Neuronal stem cell (in vitro differentiated cells): Measurements from ENCODE around the gene RNF114.

Source experiments
- DNase-seq: peaks from one replicate; pipeline ENCODE4 v3.0.0-alpha.2; 2013; ENCODE audit warnings: low spot score
- H2AFZ ChIP-seq: one replicate; pipeline ENCODE4 v1.6.1; 2013; ENCODE audit warnings: mild to moderate bottlenecking, low read length, inconsistent platforms
- H2AK5ac ChIP-seq: 2 replicates; pipeline ENCODE4 v1.6.1; 2013; ENCODE audit warnings: low read depth, mild to moderate bottlenecking, inconsistent platforms, low read length, moderate library complexity, mixed read lengths
- H2BK120ac ChIP-seq: 2 replicates; pipeline ENCODE4 v1.6.1; 2013; ENCODE audit warnings: low read depth, mild to moderate bottlenecking, inconsistent platforms, low read length, moderate library complexity, mixed read lengths
- H2BK12ac ChIP-seq: one replicate; pipeline ENCODE4 v1.6.1; 2013; ENCODE audit warnings: low read length, inconsistent platforms
- H2BK15ac ChIP-seq: 2 replicates; pipeline ENCODE4 v1.6.1; 2013; ENCODE audit warnings: mild to moderate bottlenecking, low read length, inconsistent platforms, mixed read lengths
- H2BK5ac ChIP-seq: one replicate; pipeline ENCODE4 v1.6.1; 2013; ENCODE audit warnings: inconsistent platforms, mild to moderate bottlenecking, low read length, moderate library complexity
- H3K14ac ChIP-seq: one replicate; pipeline ENCODE4 v1.6.1; 2013; ENCODE audit warnings: low read length, inconsistent platforms
- H3K18ac ChIP-seq: 2 replicates; pipeline ENCODE4 v1.6.1; 2013; ENCODE audit warnings: low read length, inconsistent platforms
- H3K23ac ChIP-seq: 2 replicates; pipeline ENCODE4 v1.6.1; 2013; ENCODE audit warnings: low read depth, mild to moderate bottlenecking, mixed read lengths, low read length, inconsistent platforms; ENCODE audit not compliant: poor library complexity
- H3K27ac ChIP-seq: replicated peaks from 3 replicates; pipeline ENCODE4 v1.5.1; 2013; ENCODE audit warnings: low read length, inconsistent platforms
- H3K27me3 ChIP-seq, 3 experiments: 2 replicates each; pipeline ENCODE4 v1.6.1; 2013; ENCODE audit warnings: low read length in 3 of 3, mild to moderate bottlenecking in 2 of 3, inconsistent platforms in 1 of 3, low read depth in 1 of 3, mixed read lengths in 1 of 3, moderate library complexity in 1 of 3; ENCODE audit not compliant: control insufficient read depth in 3 of 3, insufficient read depth in 3 of 3
- H3K36me3 ChIP-seq, 2 donors: replicated peaks in 1 of 2; 2 replicates each; pipeline ENCODE4 v1.6.1; 2013; ENCODE audit warnings: low read length in 2 of 2; ENCODE audit not compliant: control insufficient read depth in 2 of 2, insufficient read depth in 2 of 2
- H3K4ac ChIP-seq: 2 replicates; pipeline ENCODE4 v1.6.1; 2013; ENCODE audit warnings: inconsistent platforms, mild to moderate bottlenecking, low read length, moderate library complexity
- H3K4me1 ChIP-seq, 2 donors: 1 replicate in 1 of 2; 2 replicates in 1 of 2; pipeline ENCODE4 v1.6.1; 2013; ENCODE audit warnings: low read length in 2 of 2, low read depth in 1 of 2; ENCODE audit not compliant: control insufficient read depth in 2 of 2, insufficient read depth in 1 of 2
- H3K4me2 ChIP-seq: one replicate; pipeline ENCODE4 v1.6.1; 2013; ENCODE audit warnings: mild to moderate bottlenecking, low read length, inconsistent platforms; ENCODE audit not compliant: insufficient read depth, poor library complexity, severe bottlenecking
- H3K4me3 ChIP-seq, 2 donors: 2 replicates each; pipeline ENCODE4 v1.5.1; 2013; ENCODE audit warnings: low read length in 2 of 2, mild to moderate bottlenecking in 2 of 2, inconsistent platforms in 1 of 2, moderate library complexity in 1 of 2
- H3K79me1 ChIP-seq: one replicate; pipeline ENCODE4 v1.6.1; 2013; ENCODE audit warnings: low read depth, mild to moderate bottlenecking, inconsistent platforms, low read length, moderate library complexity
- H3K9ac ChIP-seq: one replicate; pipeline ENCODE4 v1.6.1; 2013; ENCODE audit warnings: mild to moderate bottlenecking, low read depth, low read length, inconsistent platforms; ENCODE audit not compliant: poor library complexity
- H3K9me3 ChIP-seq, 2 donors: replicated peaks in 1 of 2; 2 replicates each; pipeline versions ENCODE3 to v1.6.1; 2013; ENCODE audit warnings: low read length in 2 of 2, mild to moderate bottlenecking in 2 of 2, inconsistent platforms in 1 of 2, low read depth in 1 of 2, mixed read lengths in 1 of 2, moderate library complexity in 1 of 2; ENCODE audit not compliant: control insufficient read depth in 2 of 2, insufficient read depth in 1 of 2
- H4K8ac ChIP-seq: one replicate; pipeline ENCODE4 v1.6.1; 2013; ENCODE audit warnings: low read depth, mild to moderate bottlenecking, inconsistent platforms, low read length, moderate library complexity
- H4K91ac ChIP-seq: one replicate; pipeline ENCODE4 v1.6.1; 2013; ENCODE audit warnings: low read length, low read depth, mild to moderate bottlenecking, inconsistent platforms; ENCODE audit not compliant: poor library complexity
- WGBS, 2 donors: extraction: QIAGEN DNeasy Blood & Tissue Kit; methylation state at CpG; one replicate each; pipeline ENCODE4 v1.1.7; 2013; ENCODE audit warnings: missing lambda C conversion rate in 2 of 2, mixed read lengths in 1 of 2; ENCODE audit not compliant: insufficient read length in 2 of 2, insufficient replicate concordance in 1 of 2; ENCODE audit errors: extremely low coverage in 2 of 2; 5-methylcytosine and 5-hydroxymethylcytosine counted together

Gene RNF114

GRCh38 chr20:49914310-49915117 lies 21.7 kb upstream of the RNF114 start:
- no peak overlapping the region for H4K8ac ChIP-seq
- H3K4me1 ChIP-seq = peaks cover 6 to 18% of the 10 kb centered on the region in 2 donors
- H2AFZ ChIP-seq = peak overlapping the region; percentile 100
- no peak overlapping the region for H2BK15ac ChIP-seq
- H3K4ac ChIP-seq = no peak overlapping the region
- H3K14ac ChIP-seq = no peak overlapping the region
- H3K27ac ChIP-seq = no peak overlapping the region
- peak overlapping the region; percentile 83 for H3K4me2 ChIP-seq
- H3K18ac ChIP-seq = peak overlapping the region; percentile 11
- peak overlapping the region; percentile 22 for H3K23ac ChIP-seq
- no peak overlapping the region for H2BK120ac ChIP-seq
- H2AK5ac ChIP-seq = peak overlapping the region; percentile 41
- H3K4me3 ChIP-seq = peak overlapping the region; percentile 86 to 93
- peak overlapping the region; percentile 100 for H2BK5ac ChIP-seq
- H3K79me1 ChIP-seq = peaks cover 9% of the 10 kb centered on the region
- no CpG with 5 or more reads among the region's 19 CpGs for WGBS, 2 donors
- H3K36me3 ChIP-seq = peaks cover 0 to 2% of the 10 kb centered on the region in 2 donors
- H3K27me3 ChIP-seq = no peaks in the 10 kb centered on the region
- H4K91ac ChIP-seq = no peak overlapping the region
- no peak for DNase-seq
- no peaks in the 10 kb centered on the region for H3K9me3 ChIP-seq
- H2BK12ac ChIP-seq = no peak overlapping the region
- H3K9ac ChIP-seq = peak overlapping the region; percentile 94

DNA sequence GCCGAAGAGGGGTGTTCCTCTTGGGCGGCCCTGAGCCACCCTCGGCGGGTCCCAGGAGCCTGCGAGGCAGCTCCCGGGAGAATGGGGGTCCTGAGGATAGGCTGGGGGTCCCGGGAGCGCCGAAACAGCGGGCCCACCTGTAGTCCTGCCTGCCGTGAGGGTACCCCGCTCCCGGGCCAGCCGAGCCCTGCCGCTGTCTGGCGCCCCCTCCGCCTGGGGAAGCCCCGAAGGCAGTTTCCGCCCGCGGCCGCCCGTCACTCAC lies 21.1 kb upstream of the RNF114 start:
- H3K18ac ChIP-seq = peak overlapping the region; percentile 89
- H3K9me3 ChIP-seq = no peaks in the 10 kb centered on the region
- no peaks in the 10 kb centered on the region for H3K27me3 ChIP-seq
- no peak overlapping the region for H3K27ac ChIP-seq
- H3K4me1 ChIP-seq = peaks cover 6 to 13% of the 10 kb centered on the region in 2 donors
- H3K9ac ChIP-seq = peak overlapping the region; percentile 94
- no peak for DNase-seq
- peak overlapping the region; percentile 22 for H3K23ac ChIP-seq
- H4K8ac ChIP-seq = no peak overlapping the region
- H3K14ac ChIP-seq = no peak overlapping the region
- peak overlapping the region; percentile 82 for H2BK120ac ChIP-seq
- no peak overlapping the region for H3K4ac ChIP-seq
- peak overlapping the region; percentile 83 for H3K4me2 ChIP-seq
- WGBS, 2 donors = no CpG with 5 or more reads among the region's 23 CpGs
- H2BK5ac ChIP-seq = peak overlapping the region; percentile 100
- H3K79me1 ChIP-seq = peaks cover 9% of the 10 kb centered on the region
- H4K91ac ChIP-seq = no peak overlapping the region
- peaks cover 0 to 2% of the 10 kb centered on the region in 2 donors for H3K36me3 ChIP-seq
- no peak overlapping the region for H2BK12ac ChIP-seq
- peak overlapping the region; percentile 100 for H2AFZ ChIP-seq
- no peak overlapping the region for H2BK15ac ChIP-seq
- peak overlapping the region; percentile 86 to 93 for H3K4me3 ChIP-seq
- peak overlapping the region; percentile 41 for H2AK5ac ChIP-seq

DNA sequence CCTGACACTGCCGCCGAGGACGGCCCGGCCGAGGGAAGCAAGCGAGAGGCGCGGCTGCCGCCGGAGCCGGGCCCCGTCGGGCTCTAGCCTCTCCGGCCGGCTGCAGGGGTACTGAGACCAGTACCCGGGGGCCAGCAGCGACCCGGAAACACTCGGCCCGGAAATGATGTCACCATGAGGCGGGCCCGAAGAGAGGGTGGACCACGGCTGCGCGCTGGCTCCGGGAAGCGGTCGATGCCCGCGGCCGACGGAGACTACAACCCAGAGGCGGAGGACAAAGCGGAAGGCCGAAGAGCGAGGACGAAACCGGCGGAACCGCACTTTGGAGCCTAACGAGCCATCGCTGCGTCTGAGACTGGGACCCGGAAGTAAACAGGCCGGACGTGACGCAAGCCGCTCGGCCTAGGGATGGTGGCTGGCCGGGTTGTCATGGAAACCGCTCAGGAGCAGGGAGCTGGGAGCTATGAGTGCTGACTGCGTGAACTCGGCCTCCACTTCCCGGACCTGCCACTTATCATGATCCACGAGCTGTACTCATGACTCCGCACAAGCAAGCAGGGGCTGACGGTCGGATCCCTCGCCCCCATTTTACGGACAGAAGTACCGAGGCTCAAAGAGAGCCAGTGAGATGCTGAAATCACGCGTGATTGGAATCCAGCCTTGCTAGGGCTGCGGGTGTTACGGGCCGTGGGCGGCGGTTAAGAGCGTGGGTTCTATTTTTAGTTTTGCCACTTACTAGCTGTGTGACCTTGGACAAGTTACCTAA lies 20.6 kb upstream of the RNF114 start, which contains the start of gene SPATA2:
Gene SPATA2, minus strand, starts transcription at position 150 of the 766 bp plus-strand sequence. CDS start 7,039 bp downstream, outside the sequence.
- Histone ChIP-seq H3K27ac (peak within 1 kb of the TSS; percentile 95), H2BK5ac (peak within 1 kb of the TSS; percentile 100), H2BK120ac (peak within 1 kb of the TSS; percentile 82), H3K18ac (peak within 1 kb of the TSS; percentile 100), H3K9me3 (no peaks in the 10 kb centered on the region), H3K4me3 (peak within 1 kb of the TSS; percentile 86 to 93), H3K79me1 (peaks cover 7% of the 10 kb centered on the region), H2BK12ac (no peak within 1 kb of the TSS), H2BK15ac (no peak within 1 kb of the TSS), H3K36me3 (peaks cover 0 to 2% of the 10 kb centered on the region in 2 donors), H3K4me2 (peak within 1 kb of the TSS; percentile 83), H4K8ac (peak within 1 kb of the TSS; percentile 99), H3K9ac (peak within 1 kb of the TSS; percentile 97), H3K23ac (peak within 1 kb of the TSS; percentile 99), H3K14ac (peak within 1 kb of the TSS; percentile 84), H3K4ac (peak within 1 kb of the TSS; percentile 78), H2AFZ (peak within 1 kb of the TSS; percentile 100), H3K4me1 (peaks cover 6 to 8% of the 10 kb centered on the region in 2 donors), H3K27me3 (no peaks in the 10 kb centered on the region), H2AK5ac (peak within 1 kb of the TSS; percentile 41), H4K91ac (peak within 1 kb of the TSS; percentile 100)
- DNase-seq = peak; percentile 95
- no CpG with 5 or more reads among the region's 69 CpGs for WGBS, 2 donors
